ENCODE data around the gene CPVL. TPM values are rescaled to one million over a fixed set of nuclear protein-coding genes. Genes with fewer than 3 reads are reported as not detected.

CPVL gene
- total RNA-seq, 5 donors from 2014 or later (not counting 1 experiment from before 2014, with no cell fraction given): 0.47 to 1.6 (median 0.66) TPM

DNA sequence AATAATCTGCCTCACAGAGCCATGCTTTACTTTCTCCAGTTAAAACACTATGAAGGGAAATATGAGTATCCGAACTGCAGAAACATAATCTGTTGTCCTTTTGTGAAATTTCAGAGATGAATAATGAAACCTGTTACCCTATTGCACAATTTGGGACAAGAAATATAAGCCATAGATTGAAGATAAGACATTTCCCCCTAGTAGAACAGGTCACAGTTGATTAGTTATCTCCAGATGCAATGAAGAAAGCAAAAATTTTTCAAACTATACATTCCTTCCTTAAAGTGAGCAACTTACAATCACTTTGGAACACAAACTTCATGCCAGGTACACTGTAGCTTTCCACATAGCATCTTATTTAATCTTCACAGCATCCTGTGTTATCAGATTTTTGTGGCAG is 46.0 kb upstream of the CPVL start:
- Mint-ChIP-seq H3K4me3 (no peak overlapping the region), H3K4me1 (peaks cover 18 to 28% (median 20%) of the 10 kb centered on the region in 3 donors), H3K9me3 (no peaks in the 10 kb centered on the region), H3K36me3 (no peaks in the 10 kb centered on the region), H3K27ac (no peak overlapping the region), H3K27me3 (peaks cover 29 to 39% of the 10 kb centered on the region in 2 donors)
- Histone ChIP-seq H3K9me3 (no peaks in the 10 kb centered on the region), H3K4me1 (ENCODE audit: control insufficient read depth in 1 of 2, extremely low read depth in 1 of 2, insufficient read depth in 2 of 2, low read length in 2 of 2) (peaks cover 12 to 19% of the 10 kb centered on the region in 2 experiments), H3K36me3 (ENCODE audit: control insufficient read depth in 2 of 2, extremely low read depth in 1 of 2, insufficient read depth in 1 of 2, low read length in 1 of 2) (no peaks in the 10 kb centered on the region), H3K4me3 (ENCODE audit: control insufficient read depth in 1 of 2, extremely low read depth in 1 of 2, low read length in 1 of 2) (no peak overlapping the region), H3K27me3 (replicated peaks in 1 of 2; ENCODE audit: control insufficient read depth in 2 of 2, extremely low read depth in 1 of 2, insufficient read depth in 2 of 2, low read length in 1 of 2) (peaks cover 0 to 15% of the 10 kb centered on the region in 2 experiments), H3K27ac (ENCODE audit: low read length) (no peak overlapping the region)
- ATAC-seq (replicated peaks in 1 of 4) (no peak), DNase-seq (no peak)
- WGBS (ENCODE audit: insufficient coverage): no CpG with 5 or more reads among the region's 1 CpG
- POLR2A ChIA-PET: interaction anchor here in 1 of 2 donors (0.7 kb wide), 1 partner anchor 674 kb away, joined by 3 read pairs; no protein-coding TSS in a partner anchor
- CTCF ChIA-PET: no interaction called here

DNA sequence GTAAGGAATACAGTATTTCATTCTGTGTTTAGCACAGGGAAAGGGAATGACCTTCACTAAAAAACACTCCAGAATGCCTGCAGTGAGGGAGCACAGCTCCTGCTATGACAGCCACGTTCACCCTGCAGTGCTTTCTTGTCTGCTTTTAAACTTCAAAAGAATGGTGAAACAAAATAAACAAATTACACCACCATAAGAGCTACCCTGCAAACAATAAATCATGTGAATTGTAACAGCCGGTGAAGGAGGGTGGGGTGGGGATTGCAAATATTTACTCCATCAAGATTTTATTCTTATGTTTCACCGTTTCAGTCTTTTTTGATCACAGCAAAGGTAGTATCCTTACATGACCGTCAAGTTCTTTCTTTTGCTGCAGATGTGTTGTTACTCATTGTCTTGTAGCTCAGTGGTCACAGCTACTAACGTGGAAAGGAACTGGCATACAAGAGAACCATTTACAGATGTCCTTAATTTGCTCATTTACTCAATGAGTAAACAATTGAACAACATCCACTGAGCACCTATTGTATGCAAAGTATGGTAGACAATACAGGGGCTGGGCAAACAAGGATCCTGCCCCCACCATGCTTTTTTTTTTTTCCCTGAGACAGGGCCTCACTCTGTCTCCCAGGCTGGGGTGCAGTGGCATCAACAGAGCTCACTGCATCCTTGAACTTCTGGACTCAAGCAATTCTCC is 44.2 kb upstream of the CPVL start:
- H3K36me3 ChIP-seq (ENCODE audit: control insufficient read depth in 2 of 2, extremely low read depth in 1 of 2, insufficient read depth in 1 of 2, low read length in 1 of 2): no peaks in the 10 kb centered on the region
- DNase-seq (no peak), ATAC-seq (replicated peaks in 1 of 4) (no peak)
- ChIA-PET CTCF (interaction anchor here (0.6 to 4.0 kb wide), 10 partner anchors 20 to 270 kb away, joined by 3 to 36 read pairs (median 4); no protein-coding TSS in a partner anchor), POLR2A (no interaction called here)
- no peaks in the 10 kb centered on the region for H3K9me3 ChIP-seq
- 86% methylated on average over 1 of the region's 5 CpGs for WGBS (ENCODE audit: insufficient coverage)
- Mint-ChIP-seq H3K27ac (no peak overlapping the region), H3K4me3 (no peak overlapping the region), H3K36me3 (no peaks in the 10 kb centered on the region), H3K9me3 (no peaks in the 10 kb centered on the region), H3K4me1 (peaks cover 2 to 11% (median 5%) of the 10 kb centered on the region in 3 donors), H3K27me3 (peaks cover 15 to 26% of the 10 kb centered on the region in 2 donors)
- H3K4me3 ChIP-seq (ENCODE audit: control insufficient read depth in 1 of 2, extremely low read depth in 1 of 2, low read length in 1 of 2): no peak overlapping the region
- H3K27ac ChIP-seq (ENCODE audit: low read length): no peak overlapping the region
- peaks cover 0 to 19% of the 10 kb centered on the region in 2 experiments for H3K27me3 ChIP-seq (replicated peaks in 1 of 2; ENCODE audit: control insufficient read depth in 2 of 2, extremely low read depth in 1 of 2, insufficient read depth in 2 of 2, low read length in 1 of 2)
- peaks cover 1 to 13% of the 10 kb centered on the region in 2 experiments for H3K4me1 ChIP-seq (ENCODE audit: control insufficient read depth in 1 of 2, extremely low read depth in 1 of 2, insufficient read depth in 2 of 2, low read length in 2 of 2)

DNA sequence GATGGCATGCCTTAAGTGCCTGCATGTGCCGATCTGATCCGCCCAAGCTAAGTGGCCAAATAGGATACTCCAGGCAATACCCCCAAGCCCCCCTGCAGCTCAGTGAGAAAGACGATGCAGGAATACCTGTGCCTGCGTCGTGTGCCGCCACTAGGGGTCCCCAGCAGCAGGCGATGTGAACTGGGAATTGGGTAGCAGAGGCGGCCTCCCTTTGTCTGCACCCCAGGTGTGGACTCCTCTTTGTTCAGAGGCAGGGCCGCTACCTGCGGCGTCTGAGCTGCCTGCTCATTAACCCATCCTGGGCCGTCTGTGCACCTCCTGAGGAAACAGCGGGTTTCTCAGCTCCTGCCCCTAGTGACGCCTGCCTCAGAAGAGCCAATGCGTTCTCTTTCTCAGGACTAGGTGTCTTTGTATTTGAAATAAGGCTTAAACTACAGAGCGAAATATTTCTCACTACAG is 43.4 kb upstream of the CPVL start:
- H3K4me1 Mint-ChIP-seq: peaks cover 0 to 5% (median 0%) of the 10 kb centered on the region in 3 donors
- Histone ChIP-seq H3K4me3 (ENCODE audit: control insufficient read depth in 1 of 2, extremely low read depth in 1 of 2, low read length in 1 of 2) (no peak overlapping the region), H3K4me1 (ENCODE audit: control insufficient read depth in 1 of 2, extremely low read depth in 1 of 2, insufficient read depth in 2 of 2, low read length in 2 of 2) (peaks cover 0 to 9% of the 10 kb centered on the region in 2 experiments), H3K36me3 (ENCODE audit: control insufficient read depth in 2 of 2, extremely low read depth in 1 of 2, insufficient read depth in 1 of 2, low read length in 1 of 2) (no peaks in the 10 kb centered on the region), H3K9me3 (no peaks in the 10 kb centered on the region), H3K27me3 (replicated peaks in 1 of 2; ENCODE audit: control insufficient read depth in 2 of 2, extremely low read depth in 1 of 2, insufficient read depth in 2 of 2, low read length in 1 of 2) (peaks cover 0 to 12% of the 10 kb centered on the region in 2 experiments), H3K27ac (ENCODE audit: low read length) (no peak overlapping the region)
- H3K27ac Mint-ChIP-seq: no peak overlapping the region
- H3K36me3 Mint-ChIP-seq: no peaks in the 10 kb centered on the region
- CTCF ChIA-PET: interaction anchor here (0.6 to 4.0 kb wide), 17 partner anchors 8 to 269 kb away, joined by 3 to 36 read pairs (median 3); no protein-coding TSS in a partner anchor
- ATAC-seq (replicated peaks in 1 of 4) (peak; percentile 51 to 69 (median 62)), DNase-seq (peak in 32 of 35 experiments; percentile 20 to 74 (median 42))
- H3K27me3 Mint-ChIP-seq: peaks cover 12 to 23% of the 10 kb centered on the region in 2 donors
- WGBS (ENCODE audit: insufficient coverage): 1% methylated on average over 7 of the region's 16 CpGs
- H3K4me3 Mint-ChIP-seq: no peak overlapping the region
- H3K9me3 Mint-ChIP-seq: no peaks in the 10 kb centered on the region
- POLR2A ChIA-PET: no interaction called here

DNA sequence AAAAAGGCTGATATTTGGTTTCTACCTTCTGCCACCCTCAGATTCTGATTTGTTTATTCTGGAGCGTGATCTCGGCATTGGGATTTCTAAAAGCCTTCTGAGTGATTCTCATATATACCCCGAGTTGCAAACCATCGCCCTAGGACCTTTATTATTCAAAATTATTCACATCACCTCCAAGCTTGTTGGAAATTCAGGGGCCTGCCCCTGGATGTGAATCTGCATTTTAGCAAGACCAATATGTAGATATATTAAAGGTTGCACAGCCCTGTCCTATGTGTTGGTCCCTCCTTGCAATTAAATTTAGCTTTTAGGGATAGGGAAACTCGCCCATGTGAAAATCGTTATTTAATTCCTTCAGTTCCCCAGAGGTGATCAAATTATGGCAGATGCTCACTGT is 39.3 kb upstream of the CPVL start:
- Mint-ChIP-seq H3K27ac (no peak overlapping the region), H3K4me1 (no peaks in the 10 kb centered on the region), H3K36me3 (no peaks in the 10 kb centered on the region), H3K4me3 (no peak overlapping the region), H3K9me3 (no peaks in the 10 kb centered on the region), H3K27me3 (peaks cover 3 to 8% of the 10 kb centered on the region in 2 donors)
- Histone ChIP-seq H3K27ac (ENCODE audit: low read length) (no peak overlapping the region), H3K27me3 (replicated peaks in 1 of 2; ENCODE audit: control insufficient read depth in 2 of 2, extremely low read depth in 1 of 2, insufficient read depth in 2 of 2, low read length in 1 of 2) (peaks cover 0 to 8% of the 10 kb centered on the region in 2 experiments), H3K9me3 (no peaks in the 10 kb centered on the region), H3K4me1 (ENCODE audit: control insufficient read depth in 1 of 2, extremely low read depth in 1 of 2, insufficient read depth in 2 of 2, low read length in 2 of 2) (peaks cover 0 to 5% of the 10 kb centered on the region in 2 experiments), H3K36me3 (ENCODE audit: control insufficient read depth in 2 of 2, extremely low read depth in 1 of 2, insufficient read depth in 1 of 2, low read length in 1 of 2) (no peaks in the 10 kb centered on the region), H3K4me3 (ENCODE audit: control insufficient read depth in 1 of 2, extremely low read depth in 1 of 2, low read length in 1 of 2) (no peak overlapping the region)
- POLR2A ChIA-PET: no interaction called here
- DNase-seq: no peak
- 100% methylated on average over 3 of the region's 6 CpGs for WGBS (ENCODE audit: insufficient coverage)
- CTCF ChIA-PET: interaction anchor here (0.6 to 1.3 kb wide), 2 partner anchors 210 to 223 kb away, joined by 3 read pairs; no protein-coding TSS in a partner anchor
- no peak for ATAC-seq (replicated peaks in 1 of 4)

DNA sequence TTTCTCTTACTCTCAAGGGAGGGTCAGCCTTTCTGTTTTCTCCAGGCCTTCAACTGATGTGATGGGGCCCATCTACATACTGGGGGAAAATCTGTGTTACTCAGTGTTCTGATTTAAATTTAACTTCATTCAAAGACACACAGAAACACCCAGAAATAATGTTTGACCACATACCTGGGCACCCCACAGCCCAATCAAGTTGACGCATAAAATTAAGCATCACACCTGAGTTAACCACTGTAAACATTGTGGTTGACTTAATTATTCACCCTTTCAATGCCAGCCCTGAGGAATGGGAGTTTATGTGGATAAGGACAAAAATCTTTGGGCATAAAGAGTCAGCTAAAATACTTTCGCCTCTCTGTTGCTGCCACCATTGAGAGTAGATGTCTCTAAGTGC is 38.3 kb upstream of the CPVL start:
- WGBS (ENCODE audit: insufficient coverage): no CpG with 5 or more reads among the region's 2 CpGs
- peaks cover 2 to 4% of the 10 kb centered on the region in 2 donors for H3K27me3 Mint-ChIP-seq
- no peak overlapping the region for H3K4me3 Mint-ChIP-seq
- DNase-seq: no peak
- no peaks in the 10 kb centered on the region for H3K4me1 Mint-ChIP-seq
- ChIA-PET CTCF (no interaction called here), POLR2A (no interaction called here)
- peaks cover 0 to 5% of the 10 kb centered on the region in 2 experiments for H3K27me3 ChIP-seq (replicated peaks in 1 of 2; ENCODE audit: control insufficient read depth in 2 of 2, extremely low read depth in 1 of 2, insufficient read depth in 2 of 2, low read length in 1 of 2)
- H3K9me3 Mint-ChIP-seq: no peaks in the 10 kb centered on the region
- H3K36me3 ChIP-seq (ENCODE audit: control insufficient read depth in 2 of 2, extremely low read depth in 1 of 2, insufficient read depth in 1 of 2, low read length in 1 of 2): no peaks in the 10 kb centered on the region
- H3K4me3 ChIP-seq (ENCODE audit: control insufficient read depth in 1 of 2, extremely low read depth in 1 of 2, low read length in 1 of 2): no peak overlapping the region
- H3K36me3 Mint-ChIP-seq: no peaks in the 10 kb centered on the region
- H3K27ac Mint-ChIP-seq: no peak overlapping the region
- ATAC-seq (replicated peaks in 1 of 4): no peak
- no peaks in the 10 kb centered on the region for H3K9me3 ChIP-seq
- H3K4me1 ChIP-seq (ENCODE audit: control insufficient read depth in 1 of 2, extremely low read depth in 1 of 2, insufficient read depth in 2 of 2, low read length in 2 of 2): peaks cover 0 to 2% of the 10 kb centered on the region in 2 experiments
- no peak overlapping the region for H3K27ac ChIP-seq (ENCODE audit: low read length)

- ChIA-PET POLR2A (interaction anchor here in 1 of 2 donors (0.6 kb wide), 1 partner anchor 102 kb away, joined by 3 read pairs; no protein-coding TSS in a partner anchor), CTCF (no interaction called here)
- Mint-ChIP-seq H3K4me3 (no peak overlapping the region), H3K4me1 (peaks cover 4 to 8% (median 5%) of the 10 kb centered on the region in 3 donors), H3K9me3 (no peaks in the 10 kb centered on the region), H3K27ac (no peak overlapping the region), H3K27me3 (peaks cover 4% of the 10 kb centered on the region in 2 donors), H3K36me3 (no peaks in the 10 kb centered on the region)
- H3K4me3 ChIP-seq (ENCODE audit: control insufficient read depth in 1 of 2, extremely low read depth in 1 of 2, low read length in 1 of 2): no peak overlapping the region
- no peaks in the 10 kb centered on the region for H3K4me1 ChIP-seq (ENCODE audit: control insufficient read depth in 1 of 2, extremely low read depth in 1 of 2, insufficient read depth in 2 of 2, low read length in 2 of 2)
- ATAC-seq (replicated peaks in 1 of 4) (no peak), DNase-seq (no peak)
- 40% methylated on average over 1 of the region's 1 CpG for WGBS (ENCODE audit: insufficient coverage)
- no peak overlapping the region for H3K27ac ChIP-seq (ENCODE audit: low read length)
- H3K27me3 ChIP-seq (replicated peaks in 1 of 2; ENCODE audit: control insufficient read depth in 2 of 2, extremely low read depth in 1 of 2, insufficient read depth in 2 of 2, low read length in 1 of 2): peaks cover 0 to 2% of the 10 kb centered on the region in 2 experiments
- H3K9me3 ChIP-seq: no peaks in the 10 kb centered on the region
- no peaks in the 10 kb centered on the region for H3K36me3 ChIP-seq (ENCODE audit: control insufficient read depth in 2 of 2, extremely low read depth in 1 of 2, insufficient read depth in 1 of 2, low read length in 1 of 2)
Measured at GRCh38 chr7:29179115-29179514, 32.8 kb upstream of the CPVL start.
